H1 (cell line): ENCODE results near the gene ZNF74. TPM values are rescaled to one million over a fixed set of nuclear protein-coding genes. Genes with fewer than 3 reads are reported as not detected.

Experiments used
- CTCF ChIA-PET: fragments of 300-600 bp; sonication (Branson Sonifier 250); formaldehyde crosslinking; loops from one replicate; lab custom pipeline; 2021; ENCODE audit not compliant: partially characterized antibody; lab: Charles Lee
- POLR2A ChIA-PET: fragments of 300-600 bp; sonication (Branson Sonifier 250); formaldehyde crosslinking; loops from one replicate; lab custom pipeline; 2021; ENCODE audit warnings: inconsistent platforms; ENCODE audit not compliant: partially characterized antibody; lab: Charles Lee
- DNase-seq, 2 experiments: peaks; one replicate each; pipeline versions ENCODE4 v3.0.0 to v3.0.0-alpha.2; 2010 to 2022; ENCODE audit warnings: low spot score in 2 of 2, low read depth in 1 of 2, mixed read lengths in 1 of 2
- FAIRE-seq: peaks from 2 replicates; lab custom pipeline; 2011; peaks lifted over from hg19 to GRCh38; lab: Jason Lieb, UNC
- H2AFZ ChIP-seq: 2 replicates; pipeline ENCODE4 v1.8.1; 2012; ENCODE audit warnings: low read length, inconsistent platforms
- H2AK5ac ChIP-seq: 2 replicates; pipeline ENCODE4 v1.6.1; 2013; ENCODE audit warnings: low read depth, low read length
- H2BK120ac ChIP-seq: replicated peaks from 2 replicates; pipeline ENCODE3; 2013; ENCODE audit warnings: low read depth, low read length, inconsistent platforms
- H2BK12ac ChIP-seq: 2 replicates; pipeline ENCODE4 v1.6.1; 2013; ENCODE audit warnings: low read depth, low read length
- H2BK15ac ChIP-seq: 2 replicates; pipeline ENCODE4 v1.6.1; 2013; ENCODE audit warnings: low read length
- H2BK20ac ChIP-seq: 2 replicates; pipeline ENCODE4 v1.6.1; 2013; ENCODE audit warnings: low read length
- H2BK5ac ChIP-seq: 2 replicates; pipeline ENCODE4 v1.6.1; 2013; ENCODE audit warnings: low read depth, low read length
- H3K14ac ChIP-seq: 2 replicates; pipeline ENCODE4 v1.6.1; 2013; ENCODE audit warnings: inconsistent platforms; ENCODE audit not compliant: insufficient read length
- H3K18ac ChIP-seq: 2 replicates; pipeline ENCODE4 v1.6.1; 2013; ENCODE audit warnings: low read length; ENCODE audit errors: extremely low read depth
- H3K23ac ChIP-seq: 2 replicates; pipeline ENCODE4 v1.6.1; 2013; ENCODE audit warnings: inconsistent platforms; ENCODE audit not compliant: insufficient read length
- H3K23me2 ChIP-seq: 2 replicates; pipeline ENCODE4 v1.6.1; 2013; ENCODE audit warnings: low read depth, low read length
- H3K27ac ChIP-seq: 2 replicates; pipeline ENCODE4 v1.6.1; 2011; ENCODE audit warnings: low read depth, low read length, inconsistent platforms
- H3K27me3 ChIP-seq, 4 experiments: replicated peaks in 1 of 4; 1 replicate in 1 of 4; 2 replicates in 3 of 4; pipeline versions ENCODE4 v1.6.1 to v1.8.1; 2011 to 2013; ENCODE audit warnings: low read length in 3 of 4, mild to moderate bottlenecking in 3 of 4, inconsistent platforms in 2 of 4, mixed read lengths in 2 of 4, moderate library complexity in 1 of 4; ENCODE audit not compliant: control insufficient read depth in 3 of 4, insufficient read depth in 3 of 4; ENCODE audit errors: extremely low read depth in 1 of 4
- H3K36me3 ChIP-seq, 4 experiments: 2 replicates each; pipeline versions ENCODE4 v1.6.1 to v1.8.1; 2011 to 2013; ENCODE audit warnings: mild to moderate bottlenecking in 4 of 4, low read length in 3 of 4, moderate library complexity in 2 of 4, control low read depth in 1 of 4, inconsistent platforms in 1 of 4; ENCODE audit not compliant: insufficient read depth in 4 of 4, control insufficient read depth in 2 of 4
- H3K4ac ChIP-seq: replicated peaks from 2 replicates; pipeline ENCODE3; 2013; ENCODE audit warnings: low read length, low read depth, mixed read lengths, inconsistent platforms; ENCODE audit not compliant: insufficient read length
- H3K4me1 ChIP-seq, 4 experiments: replicated peaks in 1 of 4; 1 replicate in 1 of 4; 2 replicates in 3 of 4; pipeline versions ENCODE4 v1.6.1 to v1.8.1; 2011 to 2013; ENCODE audit warnings: low read length in 3 of 4, inconsistent platforms in 2 of 4, mixed read lengths in 1 of 4; ENCODE audit not compliant: insufficient read depth in 4 of 4, control insufficient read depth in 3 of 4
- H3K4me2 ChIP-seq, 2 experiments: 2 replicates each; pipeline versions ENCODE4 v1.6.1 to v1.8.1; 2011 to 2013; ENCODE audit warnings: low read depth in 2 of 2, low read length in 2 of 2, control low read depth in 1 of 2, inconsistent platforms in 1 of 2, mild to moderate bottlenecking in 1 of 2; ENCODE audit not compliant: insufficient read depth in 1 of 2
- H3K4me3 ChIP-seq, 4 experiments: fragments of 200-600, 300-600 bp in 1 of 4; sonication (generic), shearing (Covaris generic), sonication (Bioruptor Twin) in 1 of 4; 2 replicates each; pipeline versions ENCODE4 v1.5.1 to v1.8.1; 2011 to 2016; ENCODE audit warnings: low read length in 4 of 4, low read depth in 3 of 4, control low read depth in 2 of 4, inconsistent platforms in 2 of 4, mild to moderate bottlenecking in 2 of 4, mixed read lengths in 1 of 4, moderate library complexity in 1 of 4; ENCODE audit not compliant: insufficient read depth in 2 of 4; ENCODE audit errors: extremely low read depth in 1 of 4
- H3K56ac ChIP-seq: replicated peaks from 2 replicates; pipeline ENCODE3; 2013; ENCODE audit warnings: low read depth, mild to moderate bottlenecking, mixed read lengths, low read length, inconsistent platforms; ENCODE audit not compliant: insufficient read length
- H3K79me1 ChIP-seq: 2 replicates; pipeline ENCODE4 v1.6.1; 2013; ENCODE audit warnings: low read depth, low read length, control low read depth
- H3K79me2 ChIP-seq, 2 experiments: 2 replicates each; pipeline versions ENCODE4 v1.6.1 to v1.8.1; 2012 to 2013; ENCODE audit warnings: low read length in 2 of 2, mild to moderate bottlenecking in 2 of 2, inconsistent platforms in 1 of 2; ENCODE audit not compliant: insufficient read depth in 2 of 2, control insufficient read depth in 1 of 2
- H3K9ac ChIP-seq, 4 experiments: replicated peaks in 1 of 4; 1 replicate in 1 of 4; 2 replicates in 3 of 4; pipeline versions ENCODE4 v1.6.1 to v1.8.1; 2011 to 2013; ENCODE audit warnings: low read depth in 3 of 4, low read length in 3 of 4, control low read depth in 2 of 4, mild to moderate bottlenecking in 2 of 4, moderate library complexity in 2 of 4, inconsistent platforms in 1 of 4; ENCODE audit errors: extremely low read depth in 1 of 4
- H3K9me3 ChIP-seq, 2 experiments: 2 replicates each; pipeline versions ENCODE4 v1.6.1 to v1.8.1; 2012 to 2013; ENCODE audit warnings: mild to moderate bottlenecking in 2 of 2, moderate library complexity in 2 of 2, control low read depth in 1 of 2, inconsistent platforms in 1 of 2, low read depth in 1 of 2, low read length in 1 of 2, mixed read lengths in 1 of 2; ENCODE audit not compliant: insufficient read depth in 2 of 2
- H4K20me1 ChIP-seq, 2 experiments: replicated peaks in 1 of 2; 2 replicates each; pipeline versions ENCODE3 to v1.8.1; 2011 to 2013; ENCODE audit warnings: inconsistent platforms in 2 of 2, low read length in 2 of 2, mild to moderate bottlenecking in 1 of 2; ENCODE audit not compliant: insufficient read depth in 2 of 2, control insufficient read depth in 1 of 2
- H4K5ac ChIP-seq: 2 replicates; pipeline ENCODE4 v1.6.1; 2013; ENCODE audit warnings: low read length, low read depth, mixed read lengths, inconsistent platforms; ENCODE audit not compliant: insufficient read length
- H4K8ac ChIP-seq: 2 replicates; pipeline ENCODE4 v1.8.0; 2013; ENCODE audit warnings: mild to moderate bottlenecking, moderate library complexity, low read length, inconsistent platforms; ENCODE audit not compliant: insufficient read depth; ENCODE audit errors: extremely low read depth
- H4K91ac ChIP-seq: replicated peaks from 2 replicates; pipeline ENCODE3; 2013; ENCODE audit warnings: low read length, mixed read lengths, inconsistent platforms; ENCODE audit not compliant: insufficient read length
- BACH1 ChIP-seq: IDR thresholded peaks from 2 replicates; pipeline ENCODE4 v1.6.1; 2012; ENCODE audit warnings: low read length, improper control_type of control experiment
- TBP ChIP-seq: IDR thresholded peaks from 2 replicates; pipeline ENCODE4 v1.6.1; 2011; ENCODE audit warnings: low read depth, low read length, improper control_type of control experiment
- WGBS, 2 experiments: shearing (Covaris generic) in 1 of 2; methylation state at CpG; one replicate each; pipeline versions ENCODE4 v1.1.6 to v1.1.7; 2013 to 2015; ENCODE audit warnings: low lambda C conversion rate in 2 of 2, mixed read lengths in 2 of 2, inconsistent platforms in 1 of 2, low coverage in 1 of 2, missing lambda C conversion rate in 1 of 2; ENCODE audit not compliant: insufficient replicate concordance in 2 of 2, insufficient coverage in 1 of 2, insufficient read length in 1 of 2; ENCODE audit errors: extremely low coverage in 1 of 2, missing lambda C conversion rate in 1 of 2; 5-methylcytosine and 5-hydroxymethylcytosine counted together
- polyA plus RNA-seq, 7 experiments: library from polyadenylated mRNA; depleted of rRNA in 3 of 7; stranded (reverse) in 5 of 7; unstranded in 2 of 7; fragments of >200 nt in 5 of 7; fragments of 200-250 nt in 2 of 7; gene quantifications; 1 replicate in 5 of 7; 2 replicates in 1 of 7; 4 replicates in 1 of 7; pipeline versions ENCODE4 v1.2.1 to v1.2.3, GENCODE V29; 2011 to 2013; ENCODE audit warnings: missing spikeins in 2 of 7, mixed read lengths in 2 of 7
- total RNA-seq: library from RNA; stranded (reverse); fragmentation: NEBNext Ultra II Directional; extraction: Animal tissue kit (Norgen Biotek cat#: 25700); gene quantifications from 2 replicates; pipeline ENCODE4 v1.2.1, GENCODE V29; 2021
- TF ChIP-seq, protein P1 (sequence below): IDR thresholded peaks from 2 replicates; pipeline ENCODE4 v1.6.1; 2011; ENCODE audit warnings: low read length, improper control_type of control experiment

The ZNF74 gene
- total and polyA plus RNA-seq, 2 of the 8 experiments (the other 6 are each of a cell fraction or from before 2014, with no cell fraction given) = 29.7 to 45.7 TPM

DNA sequence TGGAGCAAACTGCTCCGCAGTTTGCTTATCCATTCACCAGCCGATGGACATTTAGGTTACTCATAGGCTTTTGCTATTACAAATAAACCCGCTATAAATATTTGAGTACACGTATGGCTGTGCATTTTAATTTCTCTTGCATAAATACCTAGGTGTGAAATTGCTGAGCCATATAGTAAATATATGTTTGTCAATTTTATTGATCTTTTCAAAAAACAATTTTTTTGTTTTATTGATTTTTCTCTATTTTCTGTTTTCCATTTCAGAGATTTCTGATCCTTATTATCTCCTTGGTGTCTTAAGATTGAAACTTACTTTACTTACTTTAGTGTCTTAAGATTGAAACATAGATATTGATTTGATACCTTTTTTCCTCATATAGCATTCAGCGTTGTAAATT lies 4.5 kb downstream of the ZNF74 start:
- DNase-seq = no peak
- H3K27ac ChIP-seq = no peak overlapping the region
- H3K27me3 ChIP-seq = no peaks in the 10 kb centered on the region
- no peak overlapping the region for H3K4me3 ChIP-seq
- H3K56ac ChIP-seq = no peak overlapping the region
- no peak for FAIRE-seq
- no peak overlapping the region for H2BK120ac ChIP-seq
- no peak overlapping the region for H2AK5ac ChIP-seq
- no peak overlapping the region for H2AFZ ChIP-seq
- H2BK20ac ChIP-seq = no peak overlapping the region
- no peak overlapping the region for H3K9ac ChIP-seq
- H3K23ac ChIP-seq = no peak overlapping the region
- H4K20me1 ChIP-seq = peaks cover 2 to 21% of the 10 kb centered on the region in 2 experiments
- H4K8ac ChIP-seq = no peak overlapping the region
- H3K4ac ChIP-seq = no peak overlapping the region
- ChIA-PET POLR2A (no interaction called here), CTCF (interaction anchor here (1.1 to 1.7 kb wide), 2 partner anchors 18 to 19 kb away, joined by 3 to 4 read pairs; no protein-coding TSS in a partner anchor)
- no peak overlapping the region for H2BK12ac ChIP-seq
- peaks cover 0 to 2% (median 0%) of the 10 kb centered on the region in 4 experiments; a peak in 5 of 8 replicates for H3K36me3 ChIP-seq
- H4K5ac ChIP-seq = no peak overlapping the region
- H3K9me3 ChIP-seq = no peaks in the 10 kb centered on the region
- 87% methylated on average over 5 of the region's 5 CpGs; no CpG with 5 or more reads in 1 of the 2 experiments for WGBS, 2 experiments
- H2BK15ac ChIP-seq = no peak overlapping the region
- no peak overlapping the region for H3K18ac ChIP-seq
- no peak overlapping the region for H3K4me2 ChIP-seq
- no peak overlapping the region for H4K91ac ChIP-seq
- peaks cover 0 to 9% (median 7%) of the 10 kb centered on the region in 4 experiments; a peak in 5 of 7 replicates for H3K4me1 ChIP-seq
- no peak overlapping the region for H2BK5ac ChIP-seq
- H3K23me2 ChIP-seq = peaks cover 5% of the 10 kb centered on the region; the same call in 1 of the 2 replicates
- peaks cover 15% of the 10 kb centered on the region for H3K79me1 ChIP-seq
- no peak overlapping the region for H3K14ac ChIP-seq
- peaks cover 4 to 50% of the 10 kb centered on the region in 2 experiments; a peak in 3 of 4 replicates for H3K79me2 ChIP-seq
- TF ChIP-seq, protein P1, sequence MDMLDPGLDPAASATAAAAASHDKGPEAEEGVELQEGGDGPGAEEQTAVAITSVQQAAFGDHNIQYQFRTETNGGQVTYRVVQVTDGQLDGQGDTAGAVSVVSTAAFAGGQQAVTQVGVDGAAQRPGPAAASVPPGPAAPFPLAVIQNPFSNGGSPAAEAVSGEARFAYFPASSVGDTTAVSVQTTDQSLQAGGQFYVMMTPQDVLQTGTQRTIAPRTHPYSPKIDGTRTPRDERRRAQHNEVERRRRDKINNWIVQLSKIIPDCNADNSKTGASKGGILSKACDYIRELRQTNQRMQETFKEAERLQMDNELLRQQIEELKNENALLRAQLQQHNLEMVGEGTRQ = no peak
- TF ChIP-seq BACH1 (no peak), TBP (no peak)
